Adrenal gland (tissue), 12 donors: ENCODE data around the gene LHPP. TPM values are rescaled to one million over a fixed set of nuclear protein-coding genes. Genes with fewer than 3 reads are reported as not detected.

ENCODE experiments used
- DNase-seq, 7 donors: peaks; one replicate each; pipeline ENCODE4 v3.0.0-alpha.2; 2019 to 2020
- H3K27ac ChIP-seq, 5 donors: fragments of 200-600 bp; sonication (generic) in 4 of 5; 1 replicate in 3 of 5; 2 replicates in 2 of 5; pipeline versions ENCODE4 v1.5.1 to v1.8.0; 2016 to 2020; ENCODE audit warnings: mild to moderate bottlenecking in 1 of 5
- H3K27me3 ChIP-seq: fragments of 200-600 bp; 2 replicates; pipeline ENCODE4 v1.8.0; 2021
- H3K36me3 ChIP-seq, 2 donors: fragments of 200-600 bp; replicated peaks in 1 of 2; 1 replicate in 1 of 2; 2 replicates in 1 of 2; pipeline versions ENCODE4 v1.5.1 to v1.8.0; 2018 to 2022
- H3K4me1 ChIP-seq, 2 donors: fragments of 200-600 bp; replicated peaks in 1 of 2; 1 replicate in 1 of 2; 2 replicates in 1 of 2; pipeline versions ENCODE4 v1.5.1 to v1.8.0; 2018 to 2021
- H3K4me3 ChIP-seq, 4 donors: fragments of 200-600 bp; sonication (generic) in 3 of 4; one replicate each; pipeline ENCODE4 v1.5.1; 2016 to 2018
- H3K9me3 ChIP-seq, 3 donors: fragments of 200-600 bp; sonication (generic) in 1 of 3; replicated peaks in 1 of 3; 1 replicate in 2 of 3; 2 replicates in 1 of 3; pipeline versions ENCODE4 v1.5.1 to v1.8.0; 2016 to 2021
- CTCF ChIP-seq, 6 experiments: fragments of 450-650 bp in 4 of 6; fragments of 200-600 bp in 2 of 6; sonication (generic) in 1 of 6; IDR thresholded peaks; 1 replicate in 5 of 6; 2 replicates in 1 of 6; pipeline versions ENCODE4 v1.5.1 to v1.8.0; 2016 to 2021; ENCODE audit warnings: antibody characterized with exemption in 6 of 6, mild to moderate bottlenecking in 2 of 6, moderate library complexity in 1 of 6
- POLR2A ChIP-seq, 2 donors: fragments of 450-650 bp; IDR thresholded peaks; one replicate each; pipeline ENCODE4 v1.6.1; 2017; ENCODE audit warnings: antibody characterized with exemption in 2 of 2, mild to moderate bottlenecking in 2 of 2, moderate library complexity in 1 of 2
- WGBS, 4 donors: extraction: QIAGEN DNeasy Blood & Tissue Kit in 2 of 4; methylation state at CpG; one replicate each; pipeline versions ENCODE4 v1.1.5 to v1.1.7; 2013 to 2017; 5-methylcytosine and 5-hydroxymethylcytosine counted together
- intact Hi-C, 2 donors: fragments of 100-400 bp; cut with DNase I; formaldehyde crosslinking; loops; one replicate each; pipeline versions ENCODE4 v1.14.1 to v1.15.0; 2022 to 2023
- polyA plus RNA-seq, 3 donors: library from polyadenylated mRNA; stranded (reverse); fragments of 200-250 nt in 2 of 3; fragments of 350-450 nt in 1 of 3; fragmentation: Illumina TruSeq in 1 of 3; extraction: RNeasy Lipid Tissue Mini Kit (QIAGEN cat#74804) in 1 of 3; gene quantifications; one replicate each; pipeline ENCODE4 v1.2.3, GENCODE V29; 2013 to 2014
- total RNA-seq, 9 donors: library from RNA; depleted of rRNA in 4 of 9; stranded (reverse); fragments of >200 nt in 4 of 9; fragments of 120-200 nt in 1 of 9; fragmentation: NEBNext Ultra II Directional in 1 of 9; extraction: Animal tissue kit (Norgen Biotek cat#: 25700) in 1 of 9; gene quantifications; one replicate each; pipeline versions ENCODE4 v1.1.0 to v1.2.4, GENCODE V29; 2013 to 2023
- donor health status: healthy with polysubstance abuse.
- donor health status: Bipolar disorder and iron deficiency.
- donor health status: DM: yes; HTN: yes; CAD: no.
- donor health status: DM: no; HTN: no; CAD: no.
- donor health status: DM: no; HTN: no; CAD: no.
- donor health status: DM: yes; HTN: yes; CAD: no.

LHPP gene
- total and polyA plus RNA-seq, 12 donors: 10.5 to 70.1 (median 43.4) TPM

- no peak overlapping the region for H3K4me3 ChIP-seq
- peaks cover 21 to 51% of the 10 kb centered on the region in 2 donors for H3K4me1 ChIP-seq
- no peak for TF ChIP-seq POLR2A (IDR thresholded peaks at IDR 0.05)
- TF ChIP-seq CTCF (IDR thresholded peaks at IDR 0.05): no peak
- H3K27me3 ChIP-seq: no peaks in the 10 kb centered on the region
- H3K9me3 ChIP-seq: no peaks in the 10 kb centered on the region
- intact Hi-C loops: loop anchor here in 1 of 2 donors (10.0 kb wide), 1 partner anchor 89 kb away; no protein-coding TSS in a partner anchor
- H3K36me3 ChIP-seq: peaks cover 0 to 21% of the 10 kb centered on the region in 2 donors
- WGBS, 4 donors: 95 to 97% (median 96%) methylated on average over 11 to 13 of the region's 13 CpGs
- H3K27ac ChIP-seq: no peak overlapping the region
- no peak for DNase-seq
Observed at GRCh38 chr10:124624006-124624405, 162.4 kb downstream of the LHPP start.

GRCh38 chr10:124624466-124624865 is 162.8 kb downstream of the LHPP start:
- H3K36me3 ChIP-seq: peaks cover 0 to 21% of the 10 kb centered on the region in 2 donors
- intact Hi-C loops: loop anchor here in 1 of 2 donors (10.0 kb wide), 1 partner anchor 90 kb away; no protein-coding TSS in a partner anchor
- TF ChIP-seq POLR2A (IDR thresholded peaks at IDR 0.05) (no peak), CTCF (IDR thresholded peaks at IDR 0.05) (no peak)
- no peak overlapping the region for H3K4me3 ChIP-seq
- no peaks in the 10 kb centered on the region for H3K9me3 ChIP-seq
- no peak overlapping the region for H3K27ac ChIP-seq
- H3K27me3 ChIP-seq: no peaks in the 10 kb centered on the region
- no peak for DNase-seq
- WGBS, 4 donors: 86 to 96% (median 91%) methylated on average over 5 to 9 of the region's 9 CpGs
- peaks cover 18 to 53% of the 10 kb centered on the region in 2 donors for H3K4me1 ChIP-seq

GRCh38 chr10:124624895-124625294 is 163.3 kb downstream of the LHPP start:
- peak overlapping the region in 1 of 5 donors; percentile 70 for H3K27ac ChIP-seq
- H3K27me3 ChIP-seq: no peaks in the 10 kb centered on the region
- intact Hi-C loops: loop anchor here (5.0 to 10.0 kb wide), 2 partner anchors 90 to 112 kb away; no protein-coding TSS in a partner anchor
- no peak for DNase-seq
- TF ChIP-seq POLR2A (IDR thresholded peaks at IDR 0.05) (no peak), CTCF (IDR thresholded peaks at IDR 0.05) (no peak)
- WGBS, 4 donors: 87 to 93% (median 91%) methylated on average over 15 to 16 of the region's 16 CpGs
- H3K4me1 ChIP-seq: peaks cover 14 to 53% of the 10 kb centered on the region in 2 donors
- H3K36me3 ChIP-seq: peaks cover 0 to 21% of the 10 kb centered on the region in 2 donors
- H3K4me3 ChIP-seq: no peak overlapping the region
- no peaks in the 10 kb centered on the region for H3K9me3 ChIP-seq

DNA sequence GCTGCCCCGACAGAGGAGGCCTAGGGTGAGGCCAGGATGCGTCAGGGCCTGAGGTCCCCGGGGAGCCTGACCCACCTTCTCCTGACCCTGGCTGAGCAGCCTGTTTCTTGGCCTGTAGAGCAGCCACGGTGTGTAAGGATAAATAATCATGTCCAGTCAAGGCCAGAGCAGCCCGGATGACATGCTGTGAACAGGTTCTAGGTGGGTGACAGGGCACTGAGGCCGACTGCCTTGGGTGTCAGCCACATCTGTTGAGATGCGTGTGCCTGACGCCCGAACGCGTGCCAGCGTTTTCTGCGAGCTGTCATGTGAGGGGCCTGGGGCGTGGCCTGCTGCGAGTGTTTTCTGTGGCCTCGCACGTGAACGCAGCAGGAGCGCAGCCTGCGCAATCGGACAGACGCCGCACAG is 164.2 kb downstream of the LHPP start:
- 70 to 83% (median 74%) methylated on average over 20 to 23 of the region's 23 CpGs; no CpG with 5 or more reads in 1 of the 4 donors for WGBS, 4 donors
- Histone ChIP-seq H3K4me1 (peaks cover 14 to 50% of the 10 kb centered on the region in 2 donors), H3K27me3 (no peaks in the 10 kb centered on the region), H3K4me3 (no peak overlapping the region), H3K36me3 (peaks cover 0 to 21% of the 10 kb centered on the region in 2 donors), H3K9me3 (no peaks in the 10 kb centered on the region), H3K27ac (peak overlapping the region in 2 of 5 donors; percentile 46 to 70)
- peak in 5 of 7 donors; percentile 59 to 89 (median 67) for DNase-seq
- TF ChIP-seq CTCF (IDR thresholded peaks at IDR 0.05) (no peak), POLR2A (IDR thresholded peaks at IDR 0.05) (no peak)
- intact Hi-C loops: loop anchor here (5.0 to 10.0 kb wide), 2 partner anchors 91 to 111 kb away; no protein-coding TSS in a partner anchor
